Keratinocyte (primary cell): ENCODE data around the gene STAB2. TPM values are rescaled to one million over a fixed set of nuclear protein-coding genes. Genes with fewer than 3 reads are reported as not detected.

Source experiments
- DNase-seq: peaks from one replicate; pipeline ENCODE4 v3.0.0-alpha.2; 2011; ENCODE audit warnings: low read depth, missing footprints, low spot score
- FAIRE-seq: peaks from 2 replicates; lab custom pipeline; 2011; peaks lifted over from hg19 to GRCh38; lab: Jason Lieb, UNC
- H2AFZ ChIP-seq: 2 replicates; pipeline ENCODE4 v1.6.0; 2012; ENCODE audit warnings: low read length, control low read depth, inconsistent platforms; ENCODE audit not compliant: control insufficient read depth
- H3K27ac ChIP-seq: 2 replicates; pipeline ENCODE4 v1.5.1; 2011; ENCODE audit warnings: low read length; ENCODE audit not compliant: control insufficient read depth, insufficient read depth
- H3K27me3 ChIP-seq: 3 replicates; pipeline ENCODE4 v1.6.0; 2011; ENCODE audit warnings: low read length; ENCODE audit not compliant: control insufficient read depth, insufficient read depth; ENCODE audit errors: extremely low read depth
- H3K36me3 ChIP-seq, 2 experiments: 2 replicates in 1 of 2; 3 replicates in 1 of 2; pipeline ENCODE4 v1.5.1; 2011; ENCODE audit warnings: low read length in 2 of 2, mild to moderate bottlenecking in 1 of 2; ENCODE audit not compliant: control insufficient read depth in 2 of 2, insufficient read depth in 2 of 2; ENCODE audit errors: extremely low read depth in 1 of 2
- H3K4me1 ChIP-seq: 3 replicates; pipeline ENCODE4 v1.5.1; 2011; ENCODE audit warnings: low read length; ENCODE audit not compliant: control insufficient read depth, insufficient read depth; ENCODE audit errors: extremely low read depth
- H3K4me2 ChIP-seq: 3 replicates; pipeline ENCODE4 v1.6.0; 2011; ENCODE audit warnings: low read depth, low read length; ENCODE audit not compliant: control insufficient read depth, insufficient read depth; ENCODE audit errors: extremely low read depth
- H3K4me3 ChIP-seq, 3 experiments: fragments of 200-600 bp in 1 of 3; sonication (generic) in 1 of 3; 2 replicates in 2 of 3; 3 replicates in 1 of 3; pipeline ENCODE4 v1.5.1; 2011 to 2016; ENCODE audit warnings: low read length in 3 of 3, mild to moderate bottlenecking in 3 of 3, control low read depth in 2 of 3, inconsistent platforms in 1 of 3, low read depth in 1 of 3, mixed read lengths in 1 of 3, mixed run types in 1 of 3, moderate library complexity in 1 of 3; ENCODE audit not compliant: control insufficient read depth in 2 of 3, insufficient read depth in 2 of 3; ENCODE audit errors: extremely low read depth in 1 of 3
- H3K79me2 ChIP-seq: 2 replicates; pipeline ENCODE4 v1.6.0; 2012; ENCODE audit warnings: low read length; ENCODE audit not compliant: control insufficient read depth, insufficient read depth
- H3K9ac ChIP-seq: 3 replicates; pipeline ENCODE4 v1.6.0; 2011; ENCODE audit warnings: low read length; ENCODE audit not compliant: control insufficient read depth, insufficient read depth; ENCODE audit errors: extremely low read depth
- H3K9me1 ChIP-seq: 3 replicates; pipeline ENCODE4 v1.6.0; 2011; ENCODE audit warnings: low read length; ENCODE audit not compliant: control insufficient read depth, insufficient read depth; ENCODE audit errors: extremely low read depth
- H3K9me3 ChIP-seq: 2 replicates; pipeline ENCODE4 v1.5.1; 2012; ENCODE audit warnings: low read depth, low read length; ENCODE audit not compliant: control insufficient read depth
- H4K20me1 ChIP-seq: 3 replicates; pipeline ENCODE4 v1.6.0; 2011; ENCODE audit warnings: low read length; ENCODE audit not compliant: control insufficient read depth, insufficient read depth; ENCODE audit errors: extremely low read depth
- CTCF ChIP-seq, 3 experiments: IDR thresholded peaks in 1 of 3; conservative IDR thresholded peaks in 1 of 3; optimal IDR thresholded peaks in 1 of 3; 2 replicates in 2 of 3; 3 replicates in 1 of 3; pipeline versions ENCODE3 to v1.5.1; 2011; ENCODE audit warnings: low read length in 3 of 3, mild to moderate bottlenecking in 3 of 3, moderate library complexity in 2 of 3, control low read depth in 1 of 3, inconsistent platforms in 1 of 3; ENCODE audit not compliant: insufficient read depth in 2 of 3; ENCODE audit errors: extremely low read depth in 1 of 3
- EZH2 ChIP-seq: IDR thresholded peaks from one replicate; pipeline ENCODE4 v1.6.1; 2012; ENCODE audit warnings: inconsistent platforms, mild to moderate bottlenecking, low read length, moderate library complexity
- dilution Hi-C: fragments of 300-500 bp; cut with MboI; formaldehyde crosslinking; loops from one replicate; pipeline ENCODE4 v1.7.0; 2020; ENCODE audit warnings: low sequenced_read_pairs; ENCODE audit not compliant: extremely low pct_ligation_motif_present
- polyA plus RNA-seq, 5 experiments: library from polyadenylated mRNA; depleted of rRNA in 3 of 5; stranded (reverse) in 3 of 5; stranded (forward) in 1 of 5; unstranded in 1 of 5; fragments of >200 nt; gene quantifications; 1 replicate in 1 of 5; 2 replicates in 3 of 5; 3 replicates in 1 of 5; pipeline versions ENCODE4 v1.2.1 to v1.2.3, GENCODE V29; 2011 to 2012; ENCODE audit warnings: missing spikeins in 2 of 5, low read depth in 1 of 5, low replicate concordance in 1 of 5

STAB2 gene
- polyA plus RNA-seq, 1 donor (not counting 4 experiments of a cell fraction or from before 2014, with no cell fraction given), result not detected

- dilution Hi-C loops, result no loop called here
- Histone ChIP-seq H2AFZ (no peak overlapping the region), H3K4me3 (no peak overlapping the region), H3K4me1 (no peaks in the 10 kb centered on the region), H3K27me3 (no peaks in the 10 kb centered on the region), H3K9me3 (no peaks in the 10 kb centered on the region), H3K27ac (no peak overlapping the region), H4K20me1 (no peaks in the 10 kb centered on the region), H3K79me2 (peaks cover 68% of the 10 kb centered on the region), H3K36me3 (peaks cover 24 to 29% of the 10 kb centered on the region in 2 experiments), H3K9me1 (no peaks in the 10 kb centered on the region), H3K4me2 (no peak overlapping the region), H3K9ac (no peak overlapping the region)
- DNase-seq (no peak), FAIRE-seq (no peak)
- TF ChIP-seq EZH2 (no peak), CTCF (optimal IDR thresholded peaks at IDR 0.05 in 1 of 3, IDR thresholded peaks at IDR 0.05 in 1 of 3, conservative IDR thresholded peaks at IDR 0.05 in 1 of 3; ENCODE audit: extremely low read depth in 1 of 3, insufficient read depth in 2 of 3, low read length in 3 of 3) (no peak)
Measured at GRCh38 chr12:103812789-103813188, 225.7 kb downstream of the STAB2 start.

GRCh38 chr12:103813426-103813825 lies 226.4 kb downstream of the STAB2 start:
- Histone ChIP-seq H2AFZ (no peak overlapping the region), H3K9me1 (peaks cover 2% of the 10 kb centered on the region), H4K20me1 (no peaks in the 10 kb centered on the region), H3K27me3 (no peaks in the 10 kb centered on the region), H3K4me2 (no peak overlapping the region), H3K27ac (no peak overlapping the region), H3K79me2 (peaks cover 68% of the 10 kb centered on the region), H3K9ac (no peak overlapping the region), H3K9me3 (no peaks in the 10 kb centered on the region), H3K4me3 (no peak overlapping the region), H3K36me3 (peaks cover 21 to 29% of the 10 kb centered on the region in 2 experiments), H3K4me1 (no peaks in the 10 kb centered on the region)
- DNase-seq, result no peak
- TF ChIP-seq EZH2 (no peak), CTCF (optimal IDR thresholded peaks at IDR 0.05 in 1 of 3, IDR thresholded peaks at IDR 0.05 in 1 of 3, conservative IDR thresholded peaks at IDR 0.05 in 1 of 3; ENCODE audit: extremely low read depth in 1 of 3, insufficient read depth in 2 of 3, low read length in 3 of 3) (no peak)
- FAIRE-seq, result no peak
- dilution Hi-C loops, result no loop called here
